PFSK-1 (cell line): Measurements from ENCODE around the gene C3.

Experiments used
- FOXP2 ChIP-seq: optimal IDR thresholded peaks from 2 replicates; pipeline ENCODE3; 2011; ENCODE audit warnings: borderline replicate concordance, control low read depth, inconsistent platforms; ENCODE audit not compliant: insufficient read depth; ENCODE audit errors: extremely low read length, extremely low read depth
- POLR2AphosphoS5 ChIP-seq: IDR thresholded peaks from 2 replicates; pipeline ENCODE4 v1.6.1; 2012; ENCODE audit warnings: low read depth, mild to moderate bottlenecking, control low read depth, low read length, moderate library complexity
- SIN3A ChIP-seq: IDR thresholded peaks from 2 replicates; pipeline ENCODE4 v1.6.1; 2012; ENCODE audit warnings: mild to moderate bottlenecking, low read length, moderate library complexity, borderline replicate concordance; ENCODE audit not compliant: insufficient read depth
- TAF1 ChIP-seq: IDR thresholded peaks from 2 replicates; pipeline ENCODE4 v1.6.1; 2012; ENCODE audit warnings: low read length, control low read depth, borderline replicate concordance; ENCODE audit not compliant: insufficient read depth
- TF ChIP-seq, protein P1 (sequence below), 2 experiments: IDR thresholded peaks; 2 replicates each; pipeline versions ENCODE4 v1.6.1 to v1.8.0; 2011 to 2012; ENCODE audit warnings: low read depth in 2 of 2, low read length in 2 of 2, control low read depth in 1 of 2, inconsistent platforms in 1 of 2, mild to moderate bottlenecking in 1 of 2, moderate library complexity in 1 of 2; ENCODE audit not compliant: insufficient read depth in 1 of 2

Gene C3

DNA sequence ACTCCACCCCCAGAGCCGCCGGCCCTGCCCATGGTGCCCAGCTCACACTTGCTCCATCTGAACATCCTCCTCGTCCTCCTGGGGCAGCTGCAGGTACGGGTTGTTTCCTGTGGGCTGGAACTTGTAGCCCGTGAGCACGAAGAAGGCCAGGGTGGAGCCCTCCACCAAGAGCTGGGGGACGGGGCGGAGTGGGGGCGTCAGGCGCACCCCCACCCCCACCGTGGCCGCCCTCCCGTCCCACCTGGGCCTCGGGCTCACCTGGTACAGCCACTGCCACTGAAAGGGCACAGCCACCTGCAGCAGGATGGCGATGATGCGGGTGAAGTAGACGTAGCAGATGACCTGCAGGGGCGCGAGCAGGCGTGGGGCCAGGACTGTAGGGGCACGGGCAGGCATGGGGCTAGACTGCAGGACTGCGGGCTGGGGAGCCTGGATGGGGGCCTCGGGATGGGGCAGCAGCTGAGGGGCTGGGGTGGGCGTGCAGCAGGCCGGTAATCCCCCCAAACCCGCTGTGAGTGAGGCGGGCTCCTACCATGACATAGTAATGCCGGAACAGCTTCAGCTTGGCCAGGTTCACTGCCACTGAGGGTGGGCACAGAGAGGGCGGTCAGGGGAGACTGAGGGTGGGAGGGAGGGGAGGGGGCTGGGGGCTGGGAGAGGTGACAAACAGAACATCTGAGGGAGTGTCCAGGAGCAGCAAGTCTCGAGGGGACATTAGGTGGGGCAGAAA, 10.7 kb upstream of the C3 start:
- no peak for TF ChIP-seq FOXP2
- no peak for TF ChIP-seq POLR2AphosphoS5
- TF ChIP-seq, protein P1, sequence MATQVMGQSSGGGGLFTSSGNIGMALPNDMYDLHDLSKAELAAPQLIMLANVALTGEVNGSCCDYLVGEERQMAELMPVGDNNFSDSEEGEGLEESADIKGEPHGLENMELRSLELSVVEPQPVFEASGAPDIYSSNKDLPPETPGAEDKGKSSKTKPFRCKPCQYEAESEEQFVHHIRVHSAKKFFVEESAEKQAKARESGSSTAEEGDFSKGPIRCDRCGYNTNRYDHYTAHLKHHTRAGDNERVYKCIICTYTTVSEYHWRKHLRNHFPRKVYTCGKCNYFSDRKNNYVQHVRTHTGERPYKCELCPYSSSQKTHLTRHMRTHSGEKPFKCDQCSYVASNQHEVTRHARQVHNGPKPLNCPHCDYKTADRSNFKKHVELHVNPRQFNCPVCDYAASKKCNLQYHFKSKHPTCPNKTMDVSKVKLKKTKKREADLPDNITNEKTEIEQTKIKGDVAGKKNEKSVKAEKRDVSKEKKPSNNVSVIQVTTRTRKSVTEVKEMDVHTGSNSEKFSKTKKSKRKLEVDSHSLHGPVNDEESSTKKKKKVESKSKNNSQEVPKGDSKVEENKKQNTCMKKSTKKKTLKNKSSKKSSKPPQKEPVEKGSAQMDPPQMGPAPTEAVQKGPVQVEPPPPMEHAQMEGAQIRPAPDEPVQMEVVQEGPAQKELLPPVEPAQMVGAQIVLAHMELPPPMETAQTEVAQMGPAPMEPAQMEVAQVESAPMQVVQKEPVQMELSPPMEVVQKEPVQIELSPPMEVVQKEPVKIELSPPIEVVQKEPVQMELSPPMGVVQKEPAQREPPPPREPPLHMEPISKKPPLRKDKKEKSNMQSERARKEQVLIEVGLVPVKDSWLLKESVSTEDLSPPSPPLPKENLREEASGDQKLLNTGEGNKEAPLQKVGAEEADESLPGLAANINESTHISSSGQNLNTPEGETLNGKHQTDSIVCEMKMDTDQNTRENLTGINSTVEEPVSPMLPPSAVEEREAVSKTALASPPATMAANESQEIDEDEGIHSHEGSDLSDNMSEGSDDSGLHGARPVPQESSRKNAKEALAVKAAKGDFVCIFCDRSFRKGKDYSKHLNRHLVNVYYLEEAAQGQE (IDR thresholded peaks at IDR 0.05; ENCODE audit: insufficient read depth in 1 of 2, low read depth in 2 of 2, low read length in 2 of 2), result no peak
- no peak for TF ChIP-seq TAF1
- TF ChIP-seq SIN3A, result no peak

DNA sequence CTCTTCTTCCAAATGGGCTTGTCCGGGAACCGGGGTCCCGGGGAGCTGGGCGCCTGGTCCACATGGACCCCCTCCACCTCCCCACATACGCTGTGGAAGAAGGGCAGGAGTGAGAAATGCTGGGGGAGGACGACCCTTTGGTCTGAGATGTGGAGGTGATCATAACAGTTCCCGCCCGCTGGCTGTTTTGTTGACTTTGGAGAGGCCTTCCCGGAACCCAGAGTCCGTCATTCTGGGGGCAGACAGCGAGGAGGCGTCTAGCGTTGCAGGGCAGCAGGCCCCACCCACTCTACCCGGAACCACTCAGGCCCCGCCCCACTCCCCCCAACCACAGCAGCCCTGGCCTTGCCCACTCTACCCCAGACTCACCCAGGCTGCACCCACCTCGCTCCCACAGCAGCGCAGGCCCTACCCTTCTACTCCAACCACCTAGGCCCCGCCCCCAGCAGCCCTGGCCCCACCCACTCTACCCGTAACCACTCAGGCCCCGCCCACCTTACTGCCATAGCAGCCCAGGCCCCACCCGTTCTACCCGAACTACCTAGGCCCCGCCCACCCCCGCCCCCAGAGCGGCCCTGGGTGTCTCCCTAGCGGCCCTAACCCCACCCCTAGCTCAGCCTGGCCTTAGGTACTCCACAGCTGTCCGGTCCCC, 9.8 kb upstream of the C3 start:
- TF ChIP-seq SIN3A, result no peak
- TF ChIP-seq FOXP2, result no peak
- TF ChIP-seq TAF1, result no peak
- TF ChIP-seq, protein P1 (IDR thresholded peaks at IDR 0.05; ENCODE audit: insufficient read depth in 1 of 2, low read depth in 2 of 2, low read length in 2 of 2), result no peak
- TF ChIP-seq POLR2AphosphoS5, result no peak

DNA sequence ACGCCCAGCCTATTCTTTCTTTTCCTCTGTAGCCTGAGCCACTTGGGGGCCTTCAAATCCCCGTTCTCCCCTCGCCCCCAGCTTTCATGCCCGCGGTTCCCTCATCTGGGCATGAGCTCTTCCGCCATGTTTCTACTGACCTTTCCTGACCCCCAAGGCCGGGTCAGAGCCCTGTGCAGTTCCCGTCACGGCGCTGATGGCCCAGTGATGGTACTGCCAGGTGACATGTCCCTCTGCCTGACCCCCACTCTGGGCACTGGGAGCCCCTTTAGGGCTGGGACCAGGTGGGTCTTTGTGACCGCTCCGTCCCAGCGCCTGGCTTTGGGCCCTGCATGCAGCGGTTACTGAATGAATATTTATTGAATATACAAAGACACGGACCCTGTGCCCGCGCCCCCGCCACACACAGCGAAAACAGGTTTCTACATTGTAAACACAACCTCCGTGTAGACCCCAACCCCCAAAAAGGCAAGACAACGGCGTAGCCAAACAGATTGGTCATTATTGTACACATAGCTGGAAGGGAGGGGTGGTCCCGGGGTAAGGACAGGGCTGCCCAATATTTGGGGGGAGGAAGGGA, 9.2 kb upstream of the C3 start:
- TF ChIP-seq, protein P1 (IDR thresholded peaks at IDR 0.05; ENCODE audit: insufficient read depth in 1 of 2, low read depth in 2 of 2, low read length in 2 of 2), result no peak
- no peak for TF ChIP-seq POLR2AphosphoS5
- TF ChIP-seq SIN3A, result no peak

DNA sequence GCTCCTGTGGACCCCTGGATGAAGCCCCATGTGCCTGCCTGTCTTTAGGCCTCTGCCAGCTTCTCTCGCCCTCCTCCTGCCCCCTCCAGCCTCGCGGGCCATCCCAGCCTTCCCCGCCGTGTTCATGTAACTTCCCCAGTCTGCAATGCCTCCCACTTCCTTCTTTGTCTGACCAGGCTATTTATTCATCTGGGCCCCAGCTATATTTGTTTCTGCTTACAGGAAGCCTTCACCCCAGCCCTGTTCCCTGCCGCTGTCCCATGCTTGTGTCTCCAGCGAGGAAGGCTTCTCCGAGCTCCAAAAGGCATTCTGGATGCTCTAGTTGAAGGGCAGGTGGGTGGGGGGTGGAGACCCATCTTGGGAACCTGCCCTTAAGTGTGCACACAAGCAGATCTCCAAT, 7.9 kb upstream of the C3 start:
- TF ChIP-seq, protein P1 (IDR thresholded peaks at IDR 0.05; ENCODE audit: insufficient read depth in 1 of 2, low read depth in 2 of 2, low read length in 2 of 2), result no peak
- no peak for TF ChIP-seq POLR2AphosphoS5
- TF ChIP-seq FOXP2, result no peak
- TF ChIP-seq TAF1, result no peak
- no peak for TF ChIP-seq SIN3A
